Epithelial cell of proximal tubule (primary cell): ENCODE data around the gene LRIG1. TPM values are rescaled to one million over a fixed set of nuclear protein-coding genes. Genes with fewer than 3 reads are reported as not detected.

Experiments used
- DNase-seq: peaks from one replicate; pipeline ENCODE4 v3.0.0-alpha.2; 2011; ENCODE audit warnings: low read depth
- H3K4me3 ChIP-seq: 2 replicates; pipeline ENCODE4 v1.5.1; 2011; ENCODE audit warnings: low read depth, mild to moderate bottlenecking, low read length
- CTCF ChIP-seq: conservative IDR thresholded peaks from 2 replicates; pipeline ENCODE4 v1.5.1; 2012; ENCODE audit warnings: low read depth, mild to moderate bottlenecking, low read length
- total RNA-seq: library from RNA; depleted of rRNA; stranded (reverse); fragments of >200 nt; gene quantifications from 2 replicates; pipeline ENCODE4 v1.2.3, GENCODE V29; 2015

Gene LRIG1
- total RNA-seq, 1 donor from 2014 or later: 10.0 TPM

DNA sequence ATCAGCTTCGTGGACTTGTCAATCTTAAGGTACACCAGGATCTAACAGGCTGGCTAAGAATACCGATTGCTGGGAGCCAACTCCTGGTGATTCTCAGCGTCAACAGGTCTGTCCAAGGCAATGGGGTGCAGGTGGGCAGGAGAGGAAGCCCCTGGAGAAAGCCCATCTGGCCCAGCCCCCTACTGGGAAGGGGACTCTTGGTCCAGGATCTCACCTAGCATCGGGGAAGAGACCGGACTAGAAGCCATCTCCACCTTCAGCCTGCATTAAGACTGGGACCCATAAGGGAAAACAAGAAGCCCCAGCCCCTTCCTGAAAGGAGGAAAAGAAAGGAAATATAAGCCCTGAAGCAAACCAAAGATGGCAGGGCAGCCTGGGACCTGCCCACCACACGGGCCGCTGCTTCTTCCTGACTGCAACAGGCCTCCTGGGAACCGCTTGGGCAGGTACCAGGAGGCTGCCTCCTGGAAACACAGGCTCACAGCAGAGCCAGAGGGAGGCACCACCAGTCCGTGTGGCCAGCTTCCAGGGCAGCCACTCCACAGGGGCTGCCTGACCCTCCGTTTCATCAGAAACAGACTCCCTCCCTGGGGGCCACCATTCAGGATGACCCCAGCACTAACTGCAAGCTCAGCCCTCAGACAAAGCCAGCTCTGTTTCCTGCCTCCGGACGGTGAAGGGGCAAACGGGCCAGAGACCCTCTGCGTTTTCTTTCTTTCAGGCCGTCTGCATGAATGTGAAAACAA lies 100.2 kb downstream of the LRIG1 start:
- no peak for DNase-seq
- TF ChIP-seq CTCF: no peak
- no peak overlapping the region for H3K4me3 ChIP-seq

DNA sequence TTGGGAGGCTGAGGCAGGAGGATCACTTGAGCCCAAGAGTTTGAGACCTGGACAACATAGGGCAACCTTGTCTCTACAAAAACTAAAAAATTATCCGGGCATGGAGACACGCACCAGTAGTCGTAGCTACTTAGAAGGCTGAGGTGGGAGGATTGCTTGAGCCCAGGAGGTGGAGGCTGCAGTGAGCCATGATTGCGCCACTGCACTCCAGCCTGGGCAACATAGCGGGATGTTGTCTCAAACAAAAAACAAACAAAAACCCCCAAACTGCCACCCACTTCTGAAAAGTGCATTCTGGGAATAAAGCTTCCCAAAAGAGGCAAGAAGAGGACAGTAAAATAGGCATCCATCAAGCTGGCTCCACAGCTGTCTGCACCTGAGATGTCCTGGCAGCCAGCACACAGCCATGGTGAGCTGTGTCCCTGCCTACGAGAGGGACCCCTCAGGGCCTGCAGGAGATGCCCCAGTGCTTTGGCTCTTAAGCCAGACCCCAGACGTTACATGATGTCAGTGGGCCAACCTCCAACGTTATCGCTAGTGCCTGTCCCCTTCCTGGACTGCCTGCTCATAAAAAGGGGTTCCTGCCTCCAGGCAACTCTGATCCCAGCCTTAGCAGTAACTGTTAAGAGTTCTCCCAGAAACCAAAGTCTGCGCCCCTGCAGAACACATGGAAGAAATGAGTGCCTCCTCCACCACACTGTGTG lies 101.1 kb downstream of the LRIG1 start:
- DNase-seq: no peak
- TF ChIP-seq CTCF: no peak
- no peak overlapping the region for H3K4me3 ChIP-seq

- no peak overlapping the region for H3K4me3 ChIP-seq
- DNase-seq: no peak
- no peak for TF ChIP-seq CTCF
Measured at GRCh38 chr3:66398228-66399025, 102.4 kb downstream of the LRIG1 start.

- DNase-seq: no peak
- no peak overlapping the region for H3K4me3 ChIP-seq
Measured at GRCh38 chr3:66397745-66398144, 103.1 kb downstream of the LRIG1 start.

DNA sequence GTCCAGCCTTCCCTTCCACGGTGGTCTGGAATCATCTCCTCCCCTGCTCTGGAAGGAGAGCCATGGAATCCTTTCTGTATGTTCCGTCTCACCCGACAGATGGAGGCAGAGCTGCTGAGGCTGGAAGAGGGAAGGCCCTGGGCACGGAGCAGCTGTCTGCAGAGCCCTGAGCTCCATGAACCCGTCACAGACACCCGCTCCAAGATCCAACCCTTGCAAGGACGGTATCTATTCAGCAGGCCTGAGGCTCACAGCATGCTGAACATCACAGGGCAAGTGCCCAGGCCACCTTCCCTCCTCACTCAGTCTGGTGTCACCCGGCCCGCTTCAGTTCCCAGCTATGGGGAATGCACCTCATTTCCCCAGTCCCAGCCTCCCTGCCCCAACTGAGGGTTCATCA lies 103.9 kb downstream of the LRIG1 start:
- H3K4me3 ChIP-seq: no peak overlapping the region
- no peak for DNase-seq
- TF ChIP-seq CTCF: no peak

More at GRCh38 chr3:66397745-66398144, 103.1 kb downstream of the LRIG1 start:
- TF ChIP-seq CTCF: no peak

- no peak for TF ChIP-seq CTCF
- H3K4me3 ChIP-seq: no peak overlapping the region
- DNase-seq: no peak
Measured at GRCh38 chr3:66396161-66396760, 104.6 kb downstream of the LRIG1 start.
